Activated CD8-positive, alpha-beta T cell treated with anti-CD3 and anti-CD28 coated beads for 36 hours (primary cell): ENCODE measurements around the gene PSMD11. TPM values are rescaled to one million over a fixed set of nuclear protein-coding genes. Genes with fewer than 3 reads are reported as not detected.
A peak's percentile ranks its signal among the peaks of the same experiment; 100 is the strongest.

Experiments
- ATAC-seq: fragments of 200-7000 bp; cut with Tn5 transposase; one replicate; pipeline ENCODE4 v1.10.0; 2021; ENCODE audit warnings: mild to moderate bottlenecking, moderate library complexity
- CTCF ChIA-PET: fragments of 350-600 bp; sonication (Branson Sonifier 250); formaldehyde crosslinking; loops from one replicate; lab custom pipeline; 2021; ENCODE audit warnings: antibody characterized with exemption; lab: Charles Lee
- POLR2A ChIA-PET: fragments of 350-600 bp; sonication (Branson Sonifier 250); formaldehyde crosslinking; loops from one replicate; lab custom pipeline; 2021; ENCODE audit warnings: antibody characterized with exemption; lab: Charles Lee
- DNase-seq: peaks from one replicate; pipeline ENCODE4 v3.0.0-alpha.2; 2020
- H3K27ac Mint-ChIP-seq: one replicate; pipeline ENCODE4 v1.8.0; 2021; ENCODE audit warnings: mild to moderate bottlenecking, mixed read lengths
- H3K27me3 Mint-ChIP-seq: one replicate; pipeline ENCODE4 v1.8.0; 2021; ENCODE audit warnings: mixed read lengths
- H3K36me3 Mint-ChIP-seq: one replicate; pipeline ENCODE4 v1.8.0; 2021; ENCODE audit warnings: low read depth, mixed read lengths
- H3K4me1 Mint-ChIP-seq: one replicate; pipeline ENCODE4 v1.8.0; 2021; ENCODE audit warnings: low read depth, mixed read lengths
- H3K4me3 Mint-ChIP-seq: one replicate; pipeline ENCODE4 v1.8.0; 2021; ENCODE audit warnings: mild to moderate bottlenecking, moderate library complexity, mixed read lengths
- H3K9me3 Mint-ChIP-seq: one replicate; pipeline ENCODE4 v1.8.0; 2021; ENCODE audit warnings: mixed read lengths
- CTCF ChIP-seq: fragments of 200-600 bp; IDR thresholded peaks from one replicate; pipeline ENCODE4 v1.8.0; 2022; ENCODE audit warnings: antibody characterized with exemption, mild to moderate bottlenecking
- intact Hi-C: fragments of 100-400 bp; cut with micrococcal nuclease; formaldehyde crosslinking; loops from one replicate; pipeline ENCODE4 v1.10.0; 2022
- total RNA-seq, 2 experiments: library from RNA; stranded (reverse); gene quantifications; one replicate each; pipeline ENCODE4 v1.2.3, GENCODE V29; 2021

PSMD11 gene
- total RNA-seq, 2 experiments from 2014 or later: 119 to 130 TPM

GRCh38 chr17:32483451-32484019 is 39.2 kb downstream of the PSMD11 start:
- ChIA-PET POLR2A (interaction anchor here (0.6 to 2.2 kb wide), 8 partner anchors 12 to 39 kb away, joined by 3 to 8 read pairs (median 4); partner anchors contain the start of gene PSMD11), CTCF (interaction anchor here (0.6 to 7.3 kb wide), 34 partner anchors 9 to 453 kb away, joined by 3 to 70 read pairs (median 4); partner anchors contain the start of genes MYO1D and PSMD11)
- H3K27ac Mint-ChIP-seq: no peak overlapping the region
- peaks cover 25% of the 10 kb centered on the region for H3K4me1 Mint-ChIP-seq
- no peak overlapping the region for H3K4me3 Mint-ChIP-seq
- no peaks in the 10 kb centered on the region for H3K27me3 Mint-ChIP-seq
- peaks cover 34% of the 10 kb centered on the region for H3K36me3 Mint-ChIP-seq
- DNase-seq: peak; percentile 57
- ATAC-seq: peak; percentile 43
- TF ChIP-seq CTCF: peak; percentile 62
- intact Hi-C loops: loop anchor here (5.0 to 10.0 kb wide), 2 partner anchors 124 to 271 kb away; no protein-coding TSS in a partner anchor
- no peaks in the 10 kb centered on the region for H3K9me3 Mint-ChIP-seq

GRCh38 chr17:32484041-32484461 is 39.7 kb downstream of the PSMD11 start:
- Mint-ChIP-seq H3K27me3 (no peaks in the 10 kb centered on the region), H3K27ac (peak overlapping the region; percentile 21), H3K4me3 (no peak overlapping the region), H3K9me3 (no peaks in the 10 kb centered on the region), H3K4me1 (peaks cover 30% of the 10 kb centered on the region), H3K36me3 (peaks cover 36% of the 10 kb centered on the region)
- ChIA-PET CTCF (interaction anchor here (0.8 to 7.3 kb wide), 32 partner anchors 9 to 453 kb away, joined by 3 to 70 read pairs (median 4); partner anchors contain the start of genes MYO1D and PSMD11), POLR2A (interaction anchor here (0.7 to 2.2 kb wide), 6 partner anchors 12 to 44 kb away, joined by 3 to 8 read pairs (median 4); partner anchors contain the start of gene PSMD11)
- intact Hi-C loops: loop anchor here (5.0 to 10.0 kb wide), 2 partner anchors 123 to 271 kb away; no protein-coding TSS in a partner anchor
- DNase-seq: no peak
- no peak for TF ChIP-seq CTCF
- ATAC-seq: no peak

DNA sequence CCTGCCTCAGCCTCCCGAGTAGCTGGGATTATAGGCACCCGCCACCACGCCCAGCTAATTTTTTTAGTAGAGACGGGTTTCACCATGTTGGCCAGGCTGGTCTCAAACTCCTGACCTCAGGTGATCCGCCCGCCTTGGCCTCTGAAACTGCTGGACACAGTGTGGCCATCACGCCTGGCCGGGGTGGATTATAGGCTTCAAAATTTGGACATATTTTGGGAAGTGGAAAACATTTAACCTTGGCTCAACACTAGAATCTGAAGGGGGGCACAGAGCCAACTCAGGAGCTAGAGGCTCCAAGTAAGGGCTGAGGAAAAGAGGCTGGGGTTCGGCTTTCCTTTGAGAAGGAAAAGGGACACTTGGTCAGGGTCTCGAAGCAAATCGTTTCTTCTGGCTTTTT is 40.3 kb downstream of the PSMD11 start:
- H3K27ac Mint-ChIP-seq: peak overlapping the region; percentile 25
- no peaks in the 10 kb centered on the region for H3K9me3 Mint-ChIP-seq
- intact Hi-C loops: loop anchor here (5.0 to 10.0 kb wide), 3 partner anchors 38 to 270 kb away; no protein-coding TSS in a partner anchor
- DNase-seq (no peak), ATAC-seq (no peak)
- peaks cover 37% of the 10 kb centered on the region for H3K36me3 Mint-ChIP-seq
- peaks cover 36% of the 10 kb centered on the region for H3K4me1 Mint-ChIP-seq
- H3K27me3 Mint-ChIP-seq: no peaks in the 10 kb centered on the region
- ChIA-PET CTCF (interaction anchor here (0.8 to 7.3 kb wide), 25 partner anchors 8 to 452 kb away, joined by 3 to 70 read pairs (median 4); partner anchors contain the start of genes MYO1D and PSMD11), POLR2A (interaction anchor here (0.6 to 2.2 kb wide), 5 partner anchors 8 to 59 kb away, joined by 3 to 8 read pairs (median 3); partner anchors contain the start of gene PSMD11)
- no peak overlapping the region for H3K4me3 Mint-ChIP-seq
- TF ChIP-seq CTCF: no peak

DNA sequence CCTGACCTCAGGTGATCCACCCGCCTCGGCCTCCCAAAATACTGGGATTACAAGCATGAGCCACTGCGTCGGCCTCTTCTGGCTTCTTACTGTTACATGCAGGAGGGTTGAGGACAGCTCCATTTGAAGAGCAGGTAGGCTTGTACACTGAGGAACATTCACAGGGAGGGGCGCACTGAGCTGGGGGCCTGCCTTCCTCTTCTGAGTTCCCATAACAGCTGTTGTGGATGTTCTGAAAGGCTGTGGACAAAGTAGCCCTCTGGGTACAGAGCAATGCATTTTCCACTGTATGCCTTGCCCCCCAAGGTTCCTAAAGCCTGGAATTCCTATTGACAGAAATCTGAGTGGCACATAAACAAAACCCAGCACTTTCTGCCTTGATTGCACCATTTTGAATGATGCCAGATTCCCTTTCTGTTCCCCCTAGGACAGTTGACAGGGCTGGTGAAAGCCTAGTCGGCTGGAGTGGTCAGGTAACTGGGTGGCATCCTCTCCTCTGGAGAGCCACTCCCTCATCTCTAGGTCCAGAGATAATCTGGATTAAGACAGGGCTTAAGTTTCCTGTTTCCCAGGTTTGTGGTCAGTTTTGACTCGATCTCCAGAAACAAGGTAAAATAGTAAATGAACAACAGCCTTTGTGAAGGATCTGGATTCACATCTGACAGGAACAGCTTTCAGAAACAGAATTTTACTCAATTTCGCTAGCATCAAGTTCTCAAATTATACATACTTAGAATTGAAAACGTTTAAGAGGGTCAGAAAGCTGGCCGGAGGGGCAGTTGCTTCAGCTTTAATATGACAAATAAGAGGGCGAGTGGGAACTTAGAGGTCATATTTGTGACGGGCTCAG is 41.2 kb downstream of the PSMD11 start:
- H3K9me3 Mint-ChIP-seq: no peaks in the 10 kb centered on the region
- H3K27ac Mint-ChIP-seq: peak overlapping the region; percentile 16
- intact Hi-C loops: loop anchor here (5.0 to 10.0 kb wide), 2 partner anchors 37 to 269 kb away; no protein-coding TSS in a partner anchor
- H3K4me3 Mint-ChIP-seq: peak overlapping the region; percentile 61
- H3K36me3 Mint-ChIP-seq: peaks cover 37% of the 10 kb centered on the region
- CTCF ChIA-PET: interaction anchor here (1.0 to 7.3 kb wide), 12 partner anchors 14 to 391 kb away, joined by 3 to 70 read pairs (median 10); partner anchors contain the start of genes MYO1D and PSMD11
- peaks cover 42% of the 10 kb centered on the region for H3K4me1 Mint-ChIP-seq
- ATAC-seq: no peak
- no peak for TF ChIP-seq CTCF
- H3K27me3 Mint-ChIP-seq: no peaks in the 10 kb centered on the region
- DNase-seq: no peak
- POLR2A ChIA-PET: interaction anchor here (0.5 to 5.0 kb wide), 10 partner anchors 9 to 291 kb away, joined by 3 to 43 read pairs (median 4); partner anchors contain the start of gene PSMD11
